Measurements from ENCODE around the gene AQP3. TPM values are rescaled to one million over a fixed set of nuclear protein-coding genes. Genes with fewer than 3 reads are reported as not detected.
A peak's percentile ranks its signal among the peaks of the same experiment; 100 is the strongest.

AQP3 gene
- polyA plus RNA-seq, 1 donor (not counting 4 experiments of a cell fraction or from before 2014, with no cell fraction given) = 239 TPM

DNA sequence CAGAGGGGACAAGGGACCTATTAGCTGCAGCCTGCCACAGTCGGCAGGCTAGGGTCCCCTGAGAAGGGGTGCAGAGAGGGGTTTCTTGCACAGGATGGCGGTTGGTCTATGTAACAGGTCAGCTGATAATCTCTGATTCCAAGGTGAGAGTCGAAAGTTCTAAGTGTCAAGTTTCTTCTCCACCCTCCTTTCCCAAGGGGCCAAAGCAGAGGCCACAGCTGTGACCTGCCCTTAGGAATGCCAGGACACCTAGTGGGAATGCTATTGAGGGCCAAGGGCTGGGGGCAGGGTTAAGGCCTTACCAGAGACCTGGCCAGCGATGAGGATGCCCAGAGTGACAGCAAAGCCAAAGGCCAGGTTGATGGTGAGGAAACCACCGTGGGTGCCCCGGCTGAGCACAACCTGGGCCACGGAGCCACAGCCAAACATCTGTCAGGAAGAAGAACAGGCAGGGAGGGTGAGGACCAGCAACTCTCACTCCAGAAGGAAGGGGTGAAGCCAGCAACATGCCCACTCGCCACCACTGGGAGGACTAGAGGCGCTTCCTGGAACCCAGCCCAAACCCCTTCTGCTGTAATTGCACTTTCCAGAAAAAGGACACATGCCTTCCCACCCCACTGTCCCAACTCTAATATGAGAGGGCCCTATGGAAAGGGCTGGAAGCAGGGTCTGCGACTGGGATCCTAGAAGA is 3.8 kb downstream of the AQP3 start:
- no peaks in the 10 kb centered on the region for H3K79me2 ChIP-seq (ENCODE audit: control insufficient read depth, insufficient read depth, low read length)
- H3K4me3 ChIP-seq (ENCODE audit: control insufficient read depth in 2 of 3, extremely low read depth in 1 of 3, insufficient read depth in 2 of 3, low read depth in 1 of 3, low read length in 3 of 3) = no peak overlapping the region
- DNase-seq (ENCODE audit: low read depth, low spot score) = no peak
- no peak overlapping the region for H2AFZ ChIP-seq (ENCODE audit: control insufficient read depth, low read length)
- no peaks in the 10 kb centered on the region for H4K20me1 ChIP-seq (ENCODE audit: control insufficient read depth, extremely low read depth, insufficient read depth, low read length)
- H3K4me1 ChIP-seq (ENCODE audit: control insufficient read depth, extremely low read depth, insufficient read depth, low read length) = peaks cover 71% of the 10 kb centered on the region
- H3K27ac ChIP-seq (ENCODE audit: control insufficient read depth, insufficient read depth, low read length) = peak overlapping the region; percentile 14
- peaks cover 2% of the 10 kb centered on the region for H3K9me1 ChIP-seq (ENCODE audit: control insufficient read depth, extremely low read depth, insufficient read depth, low read length)
- H3K9ac ChIP-seq (ENCODE audit: control insufficient read depth, extremely low read depth, insufficient read depth, low read length) = no peak overlapping the region
- no peaks in the 10 kb centered on the region for H3K27me3 ChIP-seq (ENCODE audit: control insufficient read depth, extremely low read depth, insufficient read depth, low read length)
- H3K36me3 ChIP-seq (ENCODE audit: control insufficient read depth in 2 of 2, extremely low read depth in 1 of 2, insufficient read depth in 2 of 2, low read length in 2 of 2) = peaks cover 2 to 25% of the 10 kb centered on the region in 2 experiments
- H3K4me2 ChIP-seq (ENCODE audit: control insufficient read depth, extremely low read depth, insufficient read depth, low read depth, low read length) = peak overlapping the region; percentile 45
- no peaks in the 10 kb centered on the region for H3K9me3 ChIP-seq (ENCODE audit: control insufficient read depth, low read depth, low read length)
- dilution Hi-C loops (cut with MboI; ENCODE audit: extremely low pct_ligation_motif_present, low sequenced_read_pairs) = no loop called here
- FAIRE-seq = no peak
- TF ChIP-seq, protein P1, sequence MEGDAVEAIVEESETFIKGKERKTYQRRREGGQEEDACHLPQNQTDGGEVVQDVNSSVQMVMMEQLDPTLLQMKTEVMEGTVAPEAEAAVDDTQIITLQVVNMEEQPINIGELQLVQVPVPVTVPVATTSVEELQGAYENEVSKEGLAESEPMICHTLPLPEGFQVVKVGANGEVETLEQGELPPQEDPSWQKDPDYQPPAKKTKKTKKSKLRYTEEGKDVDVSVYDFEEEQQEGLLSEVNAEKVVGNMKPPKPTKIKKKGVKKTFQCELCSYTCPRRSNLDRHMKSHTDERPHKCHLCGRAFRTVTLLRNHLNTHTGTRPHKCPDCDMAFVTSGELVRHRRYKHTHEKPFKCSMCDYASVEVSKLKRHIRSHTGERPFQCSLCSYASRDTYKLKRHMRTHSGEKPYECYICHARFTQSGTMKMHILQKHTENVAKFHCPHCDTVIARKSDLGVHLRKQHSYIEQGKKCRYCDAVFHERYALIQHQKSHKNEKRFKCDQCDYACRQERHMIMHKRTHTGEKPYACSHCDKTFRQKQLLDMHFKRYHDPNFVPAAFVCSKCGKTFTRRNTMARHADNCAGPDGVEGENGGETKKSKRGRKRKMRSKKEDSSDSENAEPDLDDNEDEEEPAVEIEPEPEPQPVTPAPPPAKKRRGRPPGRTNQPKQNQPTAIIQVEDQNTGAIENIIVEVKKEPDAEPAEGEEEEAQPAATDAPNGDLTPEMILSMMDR (optimal IDR thresholded peaks at IDR 0.05 in 1 of 3, IDR thresholded peaks at IDR 0.05 in 1 of 3, conservative IDR thresholded peaks at IDR 0.05 in 1 of 3; ENCODE audit: extremely low read depth in 1 of 3, insufficient read depth in 2 of 3, low read length in 3 of 3) = no peak
- no peak for TF ChIP-seq EZH2 (IDR thresholded peaks at IDR 0.05; ENCODE audit: low read length)

GRCh38 chr9:33443047-33443446 is 4.3 kb downstream of the AQP3 start:
- dilution Hi-C loops (cut with MboI; ENCODE audit: extremely low pct_ligation_motif_present, low sequenced_read_pairs) = no loop called here
- no peak overlapping the region for H3K9ac ChIP-seq (ENCODE audit: control insufficient read depth, extremely low read depth, insufficient read depth, low read length)
- H2AFZ ChIP-seq (ENCODE audit: control insufficient read depth, low read length) = no peak overlapping the region
- H3K9me1 ChIP-seq (ENCODE audit: control insufficient read depth, extremely low read depth, insufficient read depth, low read length) = peaks cover 2% of the 10 kb centered on the region
- no peak for TF ChIP-seq EZH2 (IDR thresholded peaks at IDR 0.05; ENCODE audit: low read length)
- TF ChIP-seq, protein P1 (optimal IDR thresholded peaks at IDR 0.05 in 1 of 3, IDR thresholded peaks at IDR 0.05 in 1 of 3, conservative IDR thresholded peaks at IDR 0.05 in 1 of 3; ENCODE audit: extremely low read depth in 1 of 3, insufficient read depth in 2 of 3, low read length in 3 of 3) = no peak
- H4K20me1 ChIP-seq (ENCODE audit: control insufficient read depth, extremely low read depth, insufficient read depth, low read length) = no peaks in the 10 kb centered on the region
- peaks cover 2 to 25% of the 10 kb centered on the region in 2 experiments for H3K36me3 ChIP-seq (ENCODE audit: control insufficient read depth in 2 of 2, extremely low read depth in 1 of 2, insufficient read depth in 2 of 2, low read length in 2 of 2)
- H3K4me2 ChIP-seq (ENCODE audit: control insufficient read depth, extremely low read depth, insufficient read depth, low read depth, low read length) = peak overlapping the region; percentile 45
- no peaks in the 10 kb centered on the region for H3K27me3 ChIP-seq (ENCODE audit: control insufficient read depth, extremely low read depth, insufficient read depth, low read length)
- peak overlapping the region; percentile 14 for H3K27ac ChIP-seq (ENCODE audit: control insufficient read depth, insufficient read depth, low read length)
- DNase-seq (ENCODE audit: low read depth, low spot score) (no peak), FAIRE-seq (no peak)
- no peaks in the 10 kb centered on the region for H3K9me3 ChIP-seq (ENCODE audit: control insufficient read depth, low read depth, low read length)
- H3K79me2 ChIP-seq (ENCODE audit: control insufficient read depth, insufficient read depth, low read length) = no peaks in the 10 kb centered on the region
- H3K4me1 ChIP-seq (ENCODE audit: control insufficient read depth, extremely low read depth, insufficient read depth, low read length) = peaks cover 65% of the 10 kb centered on the region
- H3K4me3 ChIP-seq (ENCODE audit: control insufficient read depth in 2 of 3, extremely low read depth in 1 of 3, insufficient read depth in 2 of 3, low read depth in 1 of 3, low read length in 3 of 3) = no peak overlapping the region

Data from keratinocyte (primary cell).